Measurements from ENCODE around the gene EIF3A. TPM values are rescaled to one million over a fixed set of nuclear protein-coding genes. Genes with fewer than 3 reads are reported as not detected.
"Not testable (repeated sequence)": the region's sequence is repeated elsewhere in the genome, so short reads cannot be mapped to it uniquely, and the experiment has no call there.

Gene EIF3A
- total RNA-seq, 1 donor = 64.1 TPM

DNA sequence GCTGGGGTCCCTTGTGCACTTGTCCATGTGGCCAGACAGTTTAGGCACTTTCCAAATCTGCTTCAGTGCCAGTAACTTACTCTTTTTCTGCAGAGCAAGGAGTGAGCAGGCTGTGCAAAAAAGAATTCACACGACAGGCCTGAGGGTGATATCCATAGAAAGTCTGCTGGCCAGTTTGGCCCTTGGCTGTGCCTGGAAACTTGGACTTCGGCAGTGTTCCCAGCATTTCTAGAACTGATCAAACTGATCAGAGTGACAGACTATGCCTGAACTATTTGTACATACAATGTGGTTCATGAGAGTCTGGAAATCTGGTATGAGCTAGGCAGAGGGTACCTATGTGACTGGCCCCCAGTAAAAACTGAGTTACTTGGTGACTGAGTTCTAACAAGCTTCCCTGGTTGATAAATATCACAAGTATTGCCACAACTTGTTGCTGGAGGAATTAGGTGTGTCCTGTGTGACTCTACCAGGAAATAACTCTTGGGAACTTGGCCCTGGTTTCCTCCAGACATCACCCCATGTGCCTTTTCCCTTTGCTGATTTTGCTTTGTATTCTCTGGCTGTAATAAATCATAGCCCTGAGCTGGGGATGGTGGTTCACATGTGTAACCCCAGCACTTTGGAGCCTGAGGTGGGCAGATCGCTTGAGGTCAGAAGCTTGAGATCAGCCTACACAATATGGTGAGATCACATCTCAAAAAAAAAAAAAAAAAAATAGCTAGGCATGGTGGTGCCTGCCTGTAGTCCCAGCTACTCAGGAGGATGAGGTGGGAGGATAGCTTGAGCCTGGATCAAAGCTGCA, 20.0 kb upstream of the EIF3A start:
- DNase-seq (ENCODE audit: low read depth in 2 of 3, low spot score in 2 of 3) = no peak

DNA sequence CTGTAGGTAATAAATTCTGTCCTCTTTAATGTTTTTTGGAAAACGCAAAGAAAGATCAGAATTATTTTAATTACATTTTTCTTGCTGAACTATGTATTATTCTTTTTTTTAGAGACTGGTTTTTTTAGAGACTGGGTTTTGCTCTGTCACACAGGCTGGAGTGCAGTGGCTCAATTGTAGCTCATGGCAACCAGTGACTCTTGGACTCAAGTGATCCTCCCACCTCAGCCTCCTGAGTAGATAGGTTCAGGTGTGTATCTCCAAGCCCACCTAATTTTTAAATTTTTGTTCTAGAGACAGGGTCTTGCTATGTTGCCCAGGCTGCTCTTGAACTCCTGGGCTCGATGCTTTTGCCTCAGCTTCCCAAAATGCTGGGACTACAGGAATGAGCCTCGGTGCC, 18.0 kb upstream of the EIF3A start:
- DNase-seq (ENCODE audit: low read depth in 2 of 3, low spot score in 2 of 3) = no peak

DNA sequence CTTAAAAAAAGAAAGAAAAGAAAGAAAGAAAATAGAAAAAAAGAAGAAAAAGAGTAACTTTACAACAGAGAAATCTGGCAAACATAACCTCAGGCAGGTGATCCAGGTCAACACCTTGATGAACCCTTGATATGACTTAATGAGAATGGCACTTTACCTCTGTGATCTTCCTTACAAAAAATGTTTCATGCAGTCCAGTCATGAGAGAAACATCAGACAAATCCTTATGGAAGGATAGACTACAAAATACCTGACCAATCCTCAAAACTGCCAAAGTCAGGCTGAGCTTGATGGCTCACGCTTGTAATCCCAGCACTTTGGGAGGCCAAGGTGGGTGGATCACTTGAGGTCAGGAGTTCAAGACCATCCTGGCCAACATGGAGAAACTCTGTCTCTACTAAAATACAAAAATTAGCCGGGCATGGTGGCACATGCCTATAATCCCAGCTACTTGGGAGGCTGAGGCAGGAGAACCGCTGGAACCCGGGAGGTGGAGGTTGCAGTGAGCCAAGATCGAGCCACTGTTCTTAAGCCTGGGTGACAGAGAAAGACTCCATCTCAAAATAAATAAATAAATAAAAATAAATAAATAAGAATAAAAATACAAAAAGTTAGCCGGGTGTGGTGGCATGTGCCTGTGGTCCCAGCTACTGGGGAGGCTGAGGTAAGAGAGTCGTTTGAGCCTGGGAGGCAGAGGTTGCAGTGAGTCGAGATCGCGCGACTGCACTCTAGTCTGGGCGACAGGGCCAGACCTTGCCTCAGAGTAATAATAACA, 16.2 kb upstream of the EIF3A start:
- not testable (repeated sequence) for DNase-seq (ENCODE audit: low read depth in 2 of 3, low spot score in 2 of 3)

DNA sequence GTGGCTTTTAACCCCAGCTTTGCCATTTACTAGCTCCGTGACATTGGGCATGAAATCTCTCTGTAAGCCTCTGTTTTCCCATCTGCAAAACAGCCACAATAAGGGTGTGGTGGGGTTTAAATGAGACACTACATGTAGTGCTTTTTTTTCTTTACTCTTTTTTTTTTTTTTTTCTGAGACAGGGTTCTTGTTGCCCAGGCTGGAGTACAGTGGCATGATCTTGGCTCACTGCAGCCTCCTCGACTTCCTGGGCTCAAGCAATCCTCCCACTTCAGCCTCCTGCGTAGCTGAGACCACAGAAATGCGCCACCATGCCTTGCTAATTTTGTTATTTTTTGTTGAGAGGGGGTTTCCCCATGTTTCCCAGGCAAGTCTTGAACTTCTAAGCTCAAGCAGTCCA, 15.0 kb upstream of the EIF3A start:
- DNase-seq (ENCODE audit: low read depth in 2 of 3, low spot score in 2 of 3) = no peak

DNA sequence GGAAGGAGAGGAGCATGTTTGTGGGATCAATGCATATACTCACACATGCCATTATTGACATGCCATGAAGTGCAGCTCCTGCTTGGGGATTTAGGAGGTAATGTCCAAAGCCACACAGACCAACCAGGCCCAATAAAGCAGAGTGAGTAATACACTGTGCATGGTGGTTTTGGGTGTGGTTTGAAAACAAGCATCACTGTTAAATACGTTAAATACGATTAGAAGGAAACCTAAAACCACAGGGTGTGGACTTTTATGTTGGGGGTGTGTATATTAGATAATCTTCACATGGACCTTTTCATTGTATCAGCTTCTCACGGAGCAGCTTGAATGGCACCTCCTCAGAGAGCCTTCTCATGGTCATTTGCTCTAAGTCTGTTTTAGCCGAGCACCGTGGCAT, 10.4 kb upstream of the EIF3A start:
- peak; percentile 54 to 72 (median 69) for DNase-seq (ENCODE audit: low read depth in 2 of 3, low spot score in 2 of 3)

DNA sequence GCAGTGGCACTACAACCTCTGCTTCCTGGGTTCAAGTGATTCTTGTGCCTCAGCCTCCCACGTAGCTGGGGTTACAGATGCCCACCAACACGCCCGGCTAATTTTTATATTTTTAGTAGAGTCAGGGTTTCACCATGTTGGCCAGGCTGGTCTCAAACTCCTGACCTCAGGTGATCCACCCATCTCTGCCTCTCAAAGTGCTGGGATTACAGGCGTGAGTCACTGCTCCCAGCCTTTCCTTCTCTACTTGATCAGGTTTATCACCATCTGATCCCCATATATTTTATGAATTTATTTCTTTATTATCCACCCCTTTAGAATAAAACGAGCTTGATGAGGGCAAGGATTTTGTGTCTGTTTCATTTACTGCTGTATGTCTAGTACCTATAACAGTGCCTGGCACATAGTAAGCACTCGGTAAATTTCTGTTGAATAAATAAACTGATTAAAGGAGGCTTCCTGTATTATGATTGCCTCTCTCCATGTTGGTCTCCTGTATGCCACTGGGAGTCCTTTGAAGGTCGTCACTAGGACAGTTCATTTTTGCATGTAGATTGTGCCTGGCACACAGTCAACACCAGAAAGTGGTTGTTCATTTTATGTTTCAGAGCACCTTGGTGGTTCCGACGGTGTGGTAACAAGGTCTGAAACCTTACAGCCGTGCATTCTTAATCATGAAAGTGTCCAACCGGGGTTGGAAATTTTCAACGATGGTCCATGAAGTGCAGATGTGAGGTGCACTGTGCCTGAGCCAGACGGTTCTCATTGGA, 9.6 kb upstream of the EIF3A start:
- no peak for DNase-seq (ENCODE audit: low read depth in 2 of 3, low spot score in 2 of 3)

DNA sequence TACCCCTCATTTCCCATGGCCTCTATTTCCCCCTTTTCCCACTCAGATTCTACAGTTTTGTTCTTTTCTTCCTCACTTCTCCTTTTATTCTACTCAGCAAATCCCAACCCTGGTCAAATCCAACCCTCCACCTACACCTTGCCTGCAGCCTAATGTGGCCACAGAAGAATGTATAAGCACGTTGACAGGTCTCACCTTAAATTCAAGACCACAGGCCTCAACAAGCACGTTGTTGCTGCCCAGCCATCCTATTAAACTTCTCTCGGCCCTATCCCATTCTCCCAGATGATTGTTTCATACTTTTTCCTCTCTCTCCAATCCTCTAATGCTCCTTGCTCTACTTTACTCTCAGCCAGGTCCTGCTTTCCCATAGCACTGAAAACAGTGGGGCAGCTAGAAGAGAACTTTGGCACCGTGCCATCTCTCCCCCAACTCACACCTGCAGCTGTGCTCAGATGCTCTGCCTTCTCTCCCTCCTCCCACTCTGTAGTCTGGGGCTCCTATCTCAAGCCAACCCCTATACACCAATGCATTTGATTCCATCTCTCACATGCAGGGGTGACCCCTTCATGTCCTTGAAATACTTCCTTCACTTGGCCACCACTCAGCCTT, 6.8 kb upstream of the EIF3A start:
- DNase-seq (ENCODE audit: low read depth in 2 of 3, low spot score in 2 of 3) = no peak

DNA sequence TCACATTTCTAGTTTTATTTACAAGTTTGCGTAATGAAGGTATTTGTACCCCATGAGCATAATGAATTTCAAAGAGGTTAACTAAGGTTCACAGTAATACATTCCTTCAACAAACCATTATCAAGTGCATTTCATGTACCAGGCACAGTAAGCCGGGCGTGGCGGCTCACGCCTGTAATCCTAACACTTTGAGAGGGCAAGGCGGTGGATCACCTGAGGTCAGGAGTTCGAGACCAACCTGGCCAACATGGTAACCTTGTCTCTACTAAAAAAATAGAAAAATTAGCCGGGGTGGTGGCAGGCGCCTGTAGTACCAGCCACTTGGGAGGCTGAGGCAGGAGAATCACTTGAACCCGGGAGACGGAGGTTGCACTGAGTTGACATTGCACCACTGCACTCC, 4.3 kb upstream of the EIF3A start:
- no peak for DNase-seq (ENCODE audit: low read depth in 2 of 3, low spot score in 2 of 3)

DNA sequence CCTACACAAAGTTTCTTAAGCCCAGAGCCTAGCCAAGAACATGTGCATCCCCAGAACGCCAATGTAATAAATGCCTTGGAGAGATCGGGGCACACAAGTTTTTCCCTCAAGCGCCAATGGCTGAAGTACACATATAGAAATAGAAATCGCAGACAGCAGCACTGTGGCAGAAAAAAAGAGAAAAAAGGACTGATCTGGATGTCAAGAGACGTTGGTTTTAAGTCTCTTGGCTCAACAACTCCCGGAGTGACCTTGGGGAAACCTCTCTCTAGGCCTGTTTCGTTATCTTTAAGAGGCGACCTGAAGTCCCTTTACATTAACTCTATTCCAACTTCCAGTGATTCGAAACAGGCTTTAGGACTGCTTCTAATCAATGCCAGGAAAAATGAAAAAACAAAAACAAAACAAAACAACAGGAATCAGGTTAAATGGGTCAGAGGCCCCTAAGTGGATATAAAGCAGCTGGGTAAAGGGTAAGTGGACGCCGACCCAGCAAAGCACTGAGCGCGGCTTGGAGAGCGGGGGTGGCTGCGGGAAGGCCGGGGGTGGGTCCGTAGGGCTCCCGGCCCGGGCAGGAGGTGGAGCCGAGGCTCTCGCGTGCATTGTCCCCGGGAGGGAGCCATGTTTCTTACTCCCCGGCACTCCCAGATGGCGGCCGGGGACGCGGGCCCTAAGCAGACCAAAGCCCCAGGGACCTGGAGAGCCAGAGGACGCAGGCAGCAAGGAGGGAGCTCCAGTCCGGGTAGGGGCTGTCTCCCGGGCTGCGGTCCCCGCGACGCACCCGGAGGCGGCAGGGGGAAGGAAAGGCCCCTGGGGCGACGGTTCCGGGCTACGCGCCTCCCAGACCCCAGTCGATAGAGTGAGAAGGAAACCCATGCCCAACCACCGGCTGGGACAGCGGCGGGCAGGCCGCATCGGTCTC, 757 bp downstream of the EIF3A start:
- peak in 2 of 3 donors; percentile 66 to 74 for DNase-seq (ENCODE audit: low read depth in 2 of 3, low spot score in 2 of 3)

DNA sequence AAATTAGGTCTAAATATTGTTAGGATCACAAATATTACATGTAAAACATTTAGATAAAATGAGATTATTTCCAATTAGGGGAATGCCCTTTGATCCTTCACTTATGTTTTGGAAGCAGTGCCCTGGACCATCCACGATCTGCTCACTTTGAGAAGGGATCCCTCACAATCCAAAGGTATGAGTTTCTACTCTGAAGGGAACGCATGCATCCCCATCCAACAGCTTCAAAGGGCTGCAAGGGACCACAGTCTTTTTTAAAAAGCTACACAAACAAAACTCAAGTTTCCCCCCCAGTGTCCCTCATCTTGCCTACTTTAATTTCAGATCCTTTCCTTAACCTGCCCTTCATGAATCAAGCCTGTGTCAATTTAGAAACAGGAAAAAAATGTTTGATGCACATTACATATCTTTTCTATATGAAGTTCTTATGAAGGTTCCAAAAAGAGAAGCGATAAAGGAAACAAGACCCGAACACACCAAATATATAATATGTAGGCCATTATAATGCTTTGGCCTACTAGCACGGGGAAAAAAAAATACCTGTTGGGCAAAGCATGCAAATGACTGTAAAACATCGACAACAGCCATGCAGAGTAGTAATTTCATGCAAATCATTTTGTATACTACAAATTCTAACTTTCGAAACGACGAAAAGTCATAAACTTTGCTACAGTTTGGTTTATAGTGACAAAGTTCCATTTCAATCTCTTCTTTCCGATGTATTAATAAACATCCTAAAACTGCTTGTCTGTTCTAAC, 2.0 kb downstream of the EIF3A start:
- DNase-seq (ENCODE audit: low read depth in 2 of 3, low spot score in 2 of 3) = no peak

DNA sequence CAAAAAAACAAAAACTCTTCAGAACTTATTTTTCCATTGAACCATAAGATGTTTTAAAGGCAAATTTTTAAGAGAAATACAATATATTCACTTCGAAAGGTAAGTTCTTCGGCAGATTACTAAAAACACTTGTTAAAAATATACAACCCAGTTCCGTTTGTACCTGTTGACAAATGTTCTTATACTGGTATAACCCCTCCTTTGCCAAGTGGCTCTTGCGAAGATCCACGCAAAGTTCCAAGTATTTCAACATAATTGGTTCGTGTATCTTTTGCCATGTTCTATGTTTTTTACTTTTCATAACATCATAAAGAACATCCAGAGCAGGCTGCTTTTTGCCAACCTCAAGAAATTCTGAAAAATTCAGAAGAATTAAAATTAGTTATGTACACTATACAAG, 7.0 kb downstream of the EIF3A start:
- DNase-seq (ENCODE audit: low read depth in 2 of 3, low spot score in 2 of 3) = no peak

DNA sequence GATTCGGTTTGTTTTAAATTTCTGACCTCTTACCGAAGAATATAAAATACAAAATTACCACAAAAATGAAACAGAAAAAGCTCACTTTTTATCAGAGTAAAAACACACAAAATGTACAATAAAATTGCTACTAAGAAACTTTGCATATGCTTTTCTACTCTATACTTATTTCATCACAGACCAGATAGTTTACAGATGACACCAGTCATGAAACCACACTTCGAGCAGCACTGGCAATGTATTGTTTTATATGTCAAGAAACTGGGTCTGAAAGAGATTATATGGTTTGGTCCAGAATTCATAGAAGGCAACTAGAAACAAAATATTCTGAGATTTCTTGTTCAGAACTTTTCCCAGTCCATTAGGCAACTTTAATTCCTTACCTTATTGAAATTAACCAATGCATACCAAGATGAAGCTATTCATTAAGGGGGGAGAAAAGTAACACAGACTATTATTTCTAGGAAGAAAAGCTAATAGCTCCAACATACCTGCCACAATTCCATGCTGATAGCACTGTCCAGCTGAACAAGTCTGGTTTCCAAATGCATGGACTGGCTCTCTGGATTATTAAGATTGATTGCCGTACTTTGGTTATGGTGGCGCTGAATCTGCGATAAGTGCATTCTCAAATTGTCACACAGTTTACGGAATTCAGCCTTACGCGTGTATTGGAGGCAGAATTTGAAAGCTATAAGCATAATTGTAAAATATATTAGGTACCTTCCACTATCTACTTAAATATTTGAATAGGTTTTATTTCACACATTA, 10.0 kb downstream of the EIF3A start:
- no peak for DNase-seq (ENCODE audit: low read depth in 2 of 3, low spot score in 2 of 3)

DNA sequence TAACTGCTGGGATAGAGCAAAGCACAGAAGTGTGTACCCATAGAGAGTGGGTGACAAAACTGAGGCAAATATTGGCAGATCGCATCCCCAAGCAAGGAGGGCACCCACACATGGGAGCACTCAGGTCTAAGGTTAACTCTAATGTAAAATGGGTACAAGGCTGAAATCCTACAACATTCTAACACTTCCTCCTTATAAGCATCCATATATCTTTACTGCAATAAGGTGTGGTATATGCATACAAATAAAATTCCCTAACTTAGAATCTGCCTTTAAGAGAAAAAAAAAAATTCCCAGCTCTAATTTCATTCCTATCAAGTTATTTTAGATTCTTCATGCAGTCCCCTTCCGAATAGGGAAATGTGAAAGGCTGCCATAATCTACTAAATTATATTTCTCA, 18.7 kb downstream of the EIF3A start:
- DNase-seq (ENCODE audit: low read depth in 2 of 3, low spot score in 2 of 3) = no peak

DNA sequence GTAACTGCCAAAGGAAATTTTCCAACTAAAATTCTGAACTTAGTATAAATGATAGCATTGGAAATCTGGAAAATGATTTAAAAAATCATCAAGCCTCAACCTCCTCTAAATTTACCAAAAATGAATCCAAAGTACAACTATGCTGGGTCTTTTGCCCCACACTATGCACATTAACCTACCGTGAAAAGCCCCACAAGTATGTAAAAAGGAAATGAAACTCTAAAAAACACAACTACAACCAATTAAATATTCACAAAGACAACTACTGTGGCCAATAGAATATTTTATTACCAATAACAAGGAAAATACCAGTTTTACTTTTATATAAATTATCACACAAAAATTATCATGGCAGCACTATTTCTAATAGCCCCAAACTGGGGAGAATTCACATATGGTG, 19.3 kb downstream of the EIF3A start:
- no peak for DNase-seq (ENCODE audit: low read depth in 2 of 3, low spot score in 2 of 3)

DNA sequence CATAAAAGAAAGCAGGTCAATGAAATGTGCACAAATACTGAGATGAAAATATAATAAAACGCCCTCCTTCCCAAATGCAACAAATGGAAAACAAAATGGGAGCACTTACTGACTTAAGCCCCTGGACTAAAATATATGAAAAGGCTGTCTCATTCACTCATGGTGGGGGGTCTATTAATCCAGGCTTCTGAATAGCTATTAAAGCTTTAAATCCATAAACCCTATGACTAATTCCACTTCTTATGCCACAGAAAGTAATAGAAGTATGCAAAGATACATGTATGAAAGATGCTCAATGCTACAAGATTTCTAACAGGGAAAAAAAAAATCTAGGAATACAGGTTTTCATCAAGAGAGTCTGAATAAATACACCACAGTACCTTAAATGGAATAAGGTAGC, 20.5 kb downstream of the EIF3A start:
- no peak for DNase-seq (ENCODE audit: low read depth in 2 of 3, low spot score in 2 of 3)

DNA sequence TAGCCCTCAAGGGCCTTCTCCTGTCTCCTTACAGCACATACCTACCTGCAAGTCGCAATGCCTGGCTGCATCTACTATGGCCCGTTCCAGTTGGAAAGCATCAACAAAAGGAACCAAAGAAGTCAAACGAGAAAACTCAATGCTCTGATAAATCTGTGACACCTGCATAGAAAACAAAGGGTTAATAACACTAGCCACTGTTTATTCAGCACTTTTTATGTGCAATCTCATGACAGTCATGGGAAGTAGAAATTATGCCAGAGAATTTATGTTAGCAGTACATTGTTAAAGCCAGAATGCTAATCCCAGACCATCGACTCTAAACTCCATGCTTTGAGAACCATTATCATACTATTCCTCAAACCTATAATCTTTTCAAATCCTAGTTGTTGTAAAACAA, 21.1 kb downstream of the EIF3A start:
- no peak for DNase-seq (ENCODE audit: low read depth in 2 of 3, low spot score in 2 of 3)

DNA sequence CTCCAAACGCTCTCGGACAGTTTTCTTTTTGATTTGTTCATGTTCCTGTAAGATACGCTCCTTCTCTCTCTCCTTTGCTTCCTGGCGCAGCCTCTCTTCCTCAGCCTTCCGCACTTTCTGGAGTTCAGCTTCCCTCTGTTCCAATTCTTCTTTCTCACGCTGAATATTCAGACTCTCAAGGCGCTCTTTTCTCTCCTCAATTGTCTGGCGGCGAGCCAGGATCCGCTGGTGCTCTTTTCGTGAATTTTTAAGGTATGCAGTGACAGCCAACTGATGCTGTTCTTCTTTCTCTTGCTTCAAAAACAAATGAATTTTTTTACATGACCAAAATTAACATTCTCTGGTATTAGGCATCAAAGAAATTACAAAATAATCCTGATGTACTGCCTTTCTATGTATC, 22.6 kb downstream of the EIF3A start:
- no peak for DNase-seq (ENCODE audit: low read depth in 2 of 3, low spot score in 2 of 3)

DNA sequence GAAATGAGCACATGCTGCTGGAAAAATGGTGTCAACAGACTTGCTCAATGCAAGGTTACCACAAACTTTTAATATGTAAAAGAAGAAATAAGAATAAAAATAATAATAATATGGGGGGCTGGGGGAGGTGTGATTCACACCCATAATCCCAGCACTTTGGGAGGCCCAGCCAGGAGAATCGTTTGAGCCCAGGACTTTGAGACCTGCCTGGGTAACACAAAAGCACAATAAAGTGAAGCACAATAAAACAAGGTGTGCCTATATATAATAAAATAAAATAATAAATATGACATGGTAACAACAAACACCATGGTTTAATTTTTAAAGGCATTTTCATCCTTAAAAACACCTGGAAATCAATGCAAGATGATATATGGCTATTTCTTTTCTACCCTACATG, 25.1 kb downstream of the EIF3A start:
- no peak for DNase-seq (ENCODE audit: low read depth in 2 of 3, low spot score in 2 of 3)

DNA sequence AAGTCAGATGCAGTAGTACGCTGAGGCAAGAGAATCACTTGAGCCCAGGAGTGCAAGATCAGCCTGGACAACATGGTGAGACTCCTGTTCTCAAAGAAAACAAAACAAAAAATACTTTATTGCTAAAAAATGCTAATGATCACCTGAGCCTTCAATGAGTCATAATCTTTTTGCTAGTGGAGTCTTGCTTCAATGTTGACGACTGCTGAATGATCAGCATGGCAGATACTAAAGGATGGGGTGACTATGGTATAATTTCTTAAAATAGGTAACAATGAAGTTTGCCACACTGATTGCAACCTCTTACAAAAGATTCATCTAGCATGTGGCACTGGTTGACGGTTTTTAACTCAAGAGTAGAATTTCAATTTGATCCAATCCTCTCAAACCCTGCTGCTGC, 28.8 kb downstream of the EIF3A start:
- no peak for DNase-seq (ENCODE audit: low read depth in 2 of 3, low spot score in 2 of 3)

All from hematopoietic multipotent progenitor cell (in vitro differentiated cells).